Gastroesophageal sphincter (tissue), 4 donors: ENCODE results near the gene STK24. TPM values are rescaled to one million over a fixed set of nuclear protein-coding genes. Genes with fewer than 3 reads are reported as not detected.

Experiments
- ATAC-seq: fragments of 150-250 bp; one replicate; pipeline ENCODE4 v1.9.1; 2016; ENCODE audit warnings: mild to moderate bottlenecking, moderate library complexity
- H3K27ac ChIP-seq, 4 donors: fragments of 200-600 bp; sonication (generic) in 3 of 4; 1 replicate in 3 of 4; 2 replicates in 1 of 4; pipeline ENCODE4 v1.5.1; 2016 to 2019
- H3K27me3 ChIP-seq: fragments of 200-600 bp; sonication (generic); one replicate; pipeline ENCODE4 v1.5.1; 2019
- H3K36me3 ChIP-seq, 2 donors: fragments of 200-600 bp; sonication (generic); one replicate each; pipeline ENCODE4 v1.5.1; 2019; ENCODE audit warnings: control low read depth in 1 of 2
- H3K4me1 ChIP-seq, 3 donors: fragments of 200-600 bp; sonication (generic); 1 replicate in 2 of 3; 2 replicates in 1 of 3; pipeline ENCODE4 v1.5.1; 2016 to 2019; ENCODE audit warnings: control low read depth in 2 of 3
- H3K4me3 ChIP-seq, 2 donors: fragments of 200-600 bp; sonication (generic); one replicate each; pipeline ENCODE4 v1.5.1; 2019; ENCODE audit warnings: mild to moderate bottlenecking in 1 of 2, moderate library complexity in 1 of 2
- H3K9me3 ChIP-seq, 3 donors: fragments of 200-600 bp; sonication (generic); one replicate each; pipeline ENCODE4 v1.5.1; 2017 to 2019; ENCODE audit warnings: control low read depth in 2 of 3
- CTCF ChIP-seq, 4 experiments: fragments of 200-600 bp in 2 of 4; fragments of 450-650 bp in 2 of 4; sonication (generic) in 1 of 4; IDR thresholded peaks; one replicate each; pipeline ENCODE4 v1.5.1; 2017 to 2019; ENCODE audit warnings: antibody characterized with exemption in 4 of 4, mild to moderate bottlenecking in 2 of 4, moderate library complexity in 2 of 4
- EP300 ChIP-seq: sonication (generic); formaldehyde crosslinking; IDR thresholded peaks from one replicate; pipeline ENCODE4 v1.6.1; 2017; ENCODE audit warnings: antibody characterized with exemption, mild to moderate bottlenecking
- POLR2A ChIP-seq, 2 donors: fragments of 450-650 bp; IDR thresholded peaks; one replicate each; pipeline ENCODE4 v1.6.1; 2017; ENCODE audit warnings: antibody characterized with exemption in 2 of 2, mild to moderate bottlenecking in 2 of 2, moderate library complexity in 1 of 2
- POLR2AphosphoS5 ChIP-seq: sonication (generic); formaldehyde crosslinking; IDR thresholded peaks from one replicate; pipeline ENCODE4 v1.6.1; 2017; ENCODE audit warnings: antibody characterized with exemption
- WGBS, 2 donors: methylation state at CpG; one replicate each; pipeline ENCODE4 v1.1.5; 2018; ENCODE audit warnings: low coverage in 1 of 2; 5-methylcytosine and 5-hydroxymethylcytosine counted together
- total RNA-seq, 4 donors: library from RNA; depleted of rRNA; stranded (reverse); fragments of >200 nt; gene quantifications; one replicate each; pipeline ENCODE4 v1.1.0, GENCODE V29; 2016

Gene STK24
- total RNA-seq, 4 donors from 2014 or later, result 60.2 to 157 (median 102) TPM

DNA sequence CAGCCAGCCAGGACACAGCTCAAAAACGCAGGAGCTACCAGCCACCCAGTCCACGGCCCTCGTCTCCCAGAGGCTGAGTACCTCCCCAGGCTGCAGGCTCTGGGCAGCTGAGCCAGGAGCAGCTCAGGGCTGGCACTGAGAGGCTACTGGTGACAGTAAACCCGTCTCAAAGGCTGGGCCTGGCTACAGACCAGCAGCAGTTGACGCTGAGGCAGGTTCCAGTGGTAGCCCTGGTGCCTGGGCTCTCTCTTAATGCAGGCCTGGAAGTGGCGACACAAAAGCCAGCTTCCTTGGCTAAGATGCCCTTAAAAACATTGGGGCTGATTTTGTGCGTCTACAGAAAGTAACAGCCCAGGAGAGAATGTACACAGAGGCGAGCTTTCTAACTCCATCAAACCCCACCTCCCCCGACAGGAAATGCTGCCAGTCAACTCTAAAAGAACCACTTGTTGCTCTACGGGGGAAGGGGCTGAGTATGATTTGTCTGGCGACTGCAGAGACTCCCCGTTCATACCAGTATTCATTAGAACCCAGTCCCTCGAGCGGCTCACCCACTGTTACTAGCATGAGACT lies 126.3 kb downstream of the STK24 start:
- Histone ChIP-seq H3K4me3 (no peak overlapping the region), H3K27ac (peak overlapping the region in 3 of 4 donors; percentile 70 to 87 (median 84)), H3K36me3 (peaks cover 0 to 38% of the 10 kb centered on the region in 2 donors), H3K4me1 (peaks cover 0 to 76% (median 35%) of the 10 kb centered on the region in 3 donors), H3K27me3 (no peaks in the 10 kb centered on the region), H3K9me3 (no peaks in the 10 kb centered on the region)
- TF ChIP-seq EP300 (no peak), POLR2A (IDR thresholded peaks at IDR 0.05) (no peak), POLR2AphosphoS5 (no peak), CTCF (IDR thresholded peaks at IDR 0.05) (no peak)
- WGBS, 2 donors, result 33 to 60% methylated on average over 3 of the region's 14 CpGs
- no peak for ATAC-seq

DNA sequence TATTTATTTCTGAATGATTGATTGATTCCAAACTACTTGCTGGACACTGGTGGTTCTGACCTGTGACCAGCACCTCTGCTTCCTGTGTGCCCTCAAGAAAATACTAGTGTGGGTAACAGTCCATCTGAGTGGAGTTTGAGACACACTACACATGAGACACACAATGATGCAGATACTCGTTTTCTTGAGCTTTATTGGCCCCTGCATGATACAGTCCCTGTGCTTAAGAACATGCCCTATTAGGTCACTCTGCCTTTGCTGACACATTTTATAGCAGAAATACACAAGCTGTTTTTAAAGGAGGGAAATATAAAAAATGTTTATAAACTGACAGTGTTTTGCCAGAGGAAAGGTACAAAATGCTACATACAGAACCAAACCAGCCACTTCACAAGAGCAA lies 126.9 kb downstream of the STK24 start:
- no peaks in the 10 kb centered on the region for H3K27me3 ChIP-seq
- 18 to 25% methylated on average over 1 of the region's 1 CpG for WGBS, 2 donors
- peaks cover 0 to 76% (median 35%) of the 10 kb centered on the region in 3 donors for H3K4me1 ChIP-seq
- no peak for ATAC-seq
- peak overlapping the region in 3 of 4 donors; percentile 70 to 87 (median 84) for H3K27ac ChIP-seq
- no peaks in the 10 kb centered on the region for H3K9me3 ChIP-seq
- TF ChIP-seq POLR2A (IDR thresholded peaks at IDR 0.05) (no peak), EP300 (no peak), CTCF (IDR thresholded peaks at IDR 0.05) (no peak), POLR2AphosphoS5 (no peak)
- no peak overlapping the region for H3K4me3 ChIP-seq
- peaks cover 0 to 38% of the 10 kb centered on the region in 2 donors for H3K36me3 ChIP-seq

- peaks cover 0 to 70% (median 30%) of the 10 kb centered on the region in 3 donors for H3K4me1 ChIP-seq
- TF ChIP-seq POLR2A (IDR thresholded peaks at IDR 0.05) (no peak), POLR2AphosphoS5 (no peak), EP300 (no peak), CTCF (IDR thresholded peaks at IDR 0.05) (no peak)
- ATAC-seq, result no peak
Measured at GRCh38 chr13:98449273-98449672, 127.6 kb downstream of the STK24 start.

DNA sequence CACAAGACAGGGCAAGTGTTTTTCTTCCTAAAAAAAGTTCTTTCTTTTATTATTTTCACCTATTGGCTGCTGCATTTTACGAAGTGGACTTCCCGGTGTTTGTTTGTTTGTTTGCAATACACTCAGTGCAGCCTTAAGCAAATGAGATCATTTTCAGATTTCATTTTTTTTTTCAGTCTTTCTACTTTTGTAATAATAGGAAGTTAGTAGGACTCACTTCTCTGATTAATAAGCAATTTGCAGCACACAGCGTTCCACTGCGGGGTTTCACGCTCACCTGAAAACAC lies 128.3 kb downstream of the STK24 start:
- 87% methylated on average over 5 of the region's 5 CpGs for WGBS, 2 donors
- Histone ChIP-seq H3K9me3 (no peaks in the 10 kb centered on the region), H3K27ac (peak overlapping the region in 2 of 4 donors; percentile 34 to 70), H3K36me3 (peaks cover 0 to 38% of the 10 kb centered on the region in 2 donors), H3K27me3 (no peaks in the 10 kb centered on the region), H3K4me1 (peaks cover 0 to 63% (median 26%) of the 10 kb centered on the region in 3 donors), H3K4me3 (no peak overlapping the region)
- TF ChIP-seq EP300 (no peak), CTCF (IDR thresholded peaks at IDR 0.05) (no peak), POLR2A (IDR thresholded peaks at IDR 0.05) (no peak), POLR2AphosphoS5 (no peak)
- ATAC-seq, result no peak

More at GRCh38 chr13:98449273-98449672, 127.6 kb downstream of the STK24 start:
- no peaks in the 10 kb centered on the region for H3K27me3 ChIP-seq
- H3K27ac ChIP-seq, result peak overlapping the region in 3 of 4 donors; percentile 70 to 87 (median 84)
- H3K36me3 ChIP-seq, result peaks cover 0 to 38% of the 10 kb centered on the region in 2 donors
- H3K4me3 ChIP-seq, result no peak overlapping the region
- no peaks in the 10 kb centered on the region for H3K9me3 ChIP-seq
- 89 to 100% methylated on average over 2 to 12 of the region's 16 CpGs for WGBS, 2 donors
